ENCODE results near the gene CLEC2L.

- TF ChIP-seq CTCF (conservative IDR thresholded peaks at IDR 0.05; ENCODE audit: low read depth in 2 of 2) (no peak), EZH2phosphoT487 (IDR thresholded peaks at IDR 0.05; ENCODE audit: unreplicated experiment) (no peak), EZH2 (IDR thresholded peaks at IDR 0.05; ENCODE audit: low read depth, unreplicated experiment) (no peak), CREB1 (CRISPR knock-in tag; IDR thresholded peaks at IDR 0.05; ENCODE audit: low read depth) (no peak), REST (IDR thresholded peaks at IDR 0.05; ENCODE audit: unreplicated experiment) (no peak), JUNB (IDR thresholded peaks at IDR 0.05; ENCODE audit: unreplicated experiment) (no peak), ZNF114 (CRISPR knock-in tag; IDR thresholded peaks at IDR 0.05) (no peak), POLR2AphosphoS5 (IDR thresholded peaks at IDR 0.05; ENCODE audit: low read depth) (no peak), NANOG (IDR thresholded peaks at IDR 0.05; ENCODE audit: borderline replicate concordance) (no peak)
Observed at GRCh38 chr7:139492293-139492692, 31.2 kb upstream of the CLEC2L start.

Measured in GM23338 (cell line).